ENCODE data around the gene CDH15. TPM values are rescaled to one million over a fixed set of nuclear protein-coding genes. Genes with fewer than 3 reads are reported as not detected.

CDH15 gene
- total and polyA plus RNA-seq, 2 of the 13 experiments (the other 11 are each of a cell fraction or from before 2014, with no cell fraction given), result 0.74 to 2.2 TPM

GRCh38 chr16:89197633-89198416, 26.3 kb downstream of the CDH15 start (continued):
- TF ChIP-seq HCFC1 (IDR thresholded peaks at IDR 0.05; ENCODE audit: low read depth, low read length) (no peak), THAP7 (CRISPR knock-in tag; IDR thresholded peaks at IDR 0.05) (peak; percentile 95), CBFB (CRISPR knock-in tag; IDR thresholded peaks at IDR 0.05) (peak; percentile 99), ZNF597 (CRISPR knock-in tag; IDR thresholded peaks at IDR 0.05) (no peak), SRSF9 (IDR thresholded peaks at IDR 0.05; ENCODE audit: borderline replicate concordance, insufficient read depth, low read depth, low read length, poor library complexity, severe bottlenecking) (no peak), MATR3 (CRISPR knock-in tag; IDR thresholded peaks at IDR 0.05) (no peak), USF2 (IDR thresholded peaks at IDR 0.05; ENCODE audit: low read depth, low read length) (no peak), USF2 (CRISPR knock-in tag; IDR thresholded peaks at IDR 0.05; ENCODE audit: borderline replicate concordance) (no peak), ZNF296 (CRISPR knock-in tag; conservative IDR thresholded peaks at IDR 0.05) (peak; percentile 94), FOXO4 (CRISPR knock-in tag; conservative IDR thresholded peaks at IDR 0.05) (no peak), MXD4 (CRISPR knock-in tag; IDR thresholded peaks at IDR 0.05) (no peak; the same call in 1 of the 2 replicates), ZNF564 (CRISPR knock-in tag; IDR thresholded peaks at IDR 0.05) (peak; percentile 83; the same call in 1 of the 2 replicates), ZFX (CRISPR knock-in tag; IDR thresholded peaks at IDR 0.05; ENCODE audit: low read depth) (peak; percentile 96), ZBTB14 (CRISPR knock-in tag; IDR thresholded peaks at IDR 0.05) (no peak), ZFY (CRISPR knock-in tag; IDR thresholded peaks at IDR 0.05) (peak; percentile 89), ZKSCAN1 (IDR thresholded peaks at IDR 0.05; ENCODE audit: low read length) (no peak), ZNF263 (CRISPR knock-in tag; IDR thresholded peaks at IDR 0.05) (peak; percentile 58), ZNF530 (CRISPR knock-in tag; IDR thresholded peaks at IDR 0.05; ENCODE audit: low read depth) (no peak), SOX5 (CRISPR knock-in tag; IDR thresholded peaks at IDR 0.05; ENCODE audit: borderline replicate concordance) (peak; percentile 98), TFAP4 (IDR thresholded peaks at IDR 0.05; ENCODE audit: borderline replicate concordance, low read depth) (peak; percentile 86)
